H1 (cell line): ENCODE data around the gene RAB34. TPM values are rescaled to one million over a fixed set of nuclear protein-coding genes. Genes with fewer than 3 reads are reported as not detected.

Source experiments
- CTCF ChIA-PET: fragments of 300-600 bp; sonication (Branson Sonifier 250); formaldehyde crosslinking; loops from one replicate; lab custom pipeline; 2021; ENCODE audit not compliant: partially characterized antibody; lab: Charles Lee
- POLR2A ChIA-PET: fragments of 300-600 bp; sonication (Branson Sonifier 250); formaldehyde crosslinking; loops from one replicate; lab custom pipeline; 2021; ENCODE audit warnings: inconsistent platforms; ENCODE audit not compliant: partially characterized antibody; lab: Charles Lee
- DNase-seq, 2 experiments: peaks; one replicate each; pipeline versions ENCODE4 v3.0.0 to v3.0.0-alpha.2; 2010 to 2022; ENCODE audit warnings: low spot score in 2 of 2, low read depth in 1 of 2, mixed read lengths in 1 of 2
- FAIRE-seq: peaks from 2 replicates; lab custom pipeline; 2011; peaks lifted over from hg19 to GRCh38; lab: Jason Lieb, UNC
- H2AFZ ChIP-seq: 2 replicates; pipeline ENCODE4 v1.8.1; 2012; ENCODE audit warnings: low read length, inconsistent platforms
- H2AK5ac ChIP-seq: 2 replicates; pipeline ENCODE4 v1.6.1; 2013; ENCODE audit warnings: low read depth, low read length
- H2BK120ac ChIP-seq: replicated peaks from 2 replicates; pipeline ENCODE3; 2013; ENCODE audit warnings: low read depth, low read length, inconsistent platforms
- H2BK12ac ChIP-seq: 2 replicates; pipeline ENCODE4 v1.6.1; 2013; ENCODE audit warnings: low read depth, low read length
- H2BK15ac ChIP-seq: 2 replicates; pipeline ENCODE4 v1.6.1; 2013; ENCODE audit warnings: low read length
- H2BK20ac ChIP-seq: 2 replicates; pipeline ENCODE4 v1.6.1; 2013; ENCODE audit warnings: low read length
- H2BK5ac ChIP-seq: 2 replicates; pipeline ENCODE4 v1.6.1; 2013; ENCODE audit warnings: low read depth, low read length
- H3K14ac ChIP-seq: 2 replicates; pipeline ENCODE4 v1.6.1; 2013; ENCODE audit warnings: inconsistent platforms; ENCODE audit not compliant: insufficient read length
- H3K18ac ChIP-seq: 2 replicates; pipeline ENCODE4 v1.6.1; 2013; ENCODE audit warnings: low read length; ENCODE audit errors: extremely low read depth
- H3K23ac ChIP-seq: 2 replicates; pipeline ENCODE4 v1.6.1; 2013; ENCODE audit warnings: inconsistent platforms; ENCODE audit not compliant: insufficient read length
- H3K23me2 ChIP-seq: 2 replicates; pipeline ENCODE4 v1.6.1; 2013; ENCODE audit warnings: low read depth, low read length
- H3K27ac ChIP-seq: 2 replicates; pipeline ENCODE4 v1.6.1; 2011; ENCODE audit warnings: low read depth, low read length, inconsistent platforms
- H3K27me3 ChIP-seq, 4 experiments: replicated peaks in 1 of 4; 1 replicate in 1 of 4; 2 replicates in 3 of 4; pipeline versions ENCODE4 v1.6.1 to v1.8.1; 2011 to 2013; ENCODE audit warnings: low read length in 3 of 4, mild to moderate bottlenecking in 3 of 4, inconsistent platforms in 2 of 4, mixed read lengths in 2 of 4, moderate library complexity in 1 of 4; ENCODE audit not compliant: control insufficient read depth in 3 of 4, insufficient read depth in 3 of 4; ENCODE audit errors: extremely low read depth in 1 of 4
- H3K36me3 ChIP-seq, 4 experiments: 2 replicates each; pipeline versions ENCODE4 v1.6.1 to v1.8.1; 2011 to 2013; ENCODE audit warnings: mild to moderate bottlenecking in 4 of 4, low read length in 3 of 4, moderate library complexity in 2 of 4, control low read depth in 1 of 4, inconsistent platforms in 1 of 4; ENCODE audit not compliant: insufficient read depth in 4 of 4, control insufficient read depth in 2 of 4
- H3K4ac ChIP-seq: replicated peaks from 2 replicates; pipeline ENCODE3; 2013; ENCODE audit warnings: low read length, low read depth, mixed read lengths, inconsistent platforms; ENCODE audit not compliant: insufficient read length
- H3K4me1 ChIP-seq, 4 experiments: replicated peaks in 1 of 4; 1 replicate in 1 of 4; 2 replicates in 3 of 4; pipeline versions ENCODE4 v1.6.1 to v1.8.1; 2011 to 2013; ENCODE audit warnings: low read length in 3 of 4, inconsistent platforms in 2 of 4, mixed read lengths in 1 of 4; ENCODE audit not compliant: insufficient read depth in 4 of 4, control insufficient read depth in 3 of 4
- H3K4me2 ChIP-seq, 2 experiments: 2 replicates each; pipeline versions ENCODE4 v1.6.1 to v1.8.1; 2011 to 2013; ENCODE audit warnings: low read depth in 2 of 2, low read length in 2 of 2, control low read depth in 1 of 2, inconsistent platforms in 1 of 2, mild to moderate bottlenecking in 1 of 2; ENCODE audit not compliant: insufficient read depth in 1 of 2
- H3K4me3 ChIP-seq, 4 experiments: fragments of 200-600, 300-600 bp in 1 of 4; sonication (generic), shearing (Covaris generic), sonication (Bioruptor Twin) in 1 of 4; 2 replicates each; pipeline versions ENCODE4 v1.5.1 to v1.8.1; 2011 to 2016; ENCODE audit warnings: low read length in 4 of 4, low read depth in 3 of 4, control low read depth in 2 of 4, inconsistent platforms in 2 of 4, mild to moderate bottlenecking in 2 of 4, mixed read lengths in 1 of 4, moderate library complexity in 1 of 4; ENCODE audit not compliant: insufficient read depth in 2 of 4; ENCODE audit errors: extremely low read depth in 1 of 4
- H3K56ac ChIP-seq: replicated peaks from 2 replicates; pipeline ENCODE3; 2013; ENCODE audit warnings: low read depth, mild to moderate bottlenecking, mixed read lengths, low read length, inconsistent platforms; ENCODE audit not compliant: insufficient read length
- H3K79me1 ChIP-seq: 2 replicates; pipeline ENCODE4 v1.6.1; 2013; ENCODE audit warnings: low read depth, low read length, control low read depth
- H3K79me2 ChIP-seq, 2 experiments: 2 replicates each; pipeline versions ENCODE4 v1.6.1 to v1.8.1; 2012 to 2013; ENCODE audit warnings: low read length in 2 of 2, mild to moderate bottlenecking in 2 of 2, inconsistent platforms in 1 of 2; ENCODE audit not compliant: insufficient read depth in 2 of 2, control insufficient read depth in 1 of 2
- H3K9ac ChIP-seq, 4 experiments: replicated peaks in 1 of 4; 1 replicate in 1 of 4; 2 replicates in 3 of 4; pipeline versions ENCODE4 v1.6.1 to v1.8.1; 2011 to 2013; ENCODE audit warnings: low read depth in 3 of 4, low read length in 3 of 4, control low read depth in 2 of 4, mild to moderate bottlenecking in 2 of 4, moderate library complexity in 2 of 4, inconsistent platforms in 1 of 4; ENCODE audit errors: extremely low read depth in 1 of 4
- H3K9me3 ChIP-seq, 2 experiments: 2 replicates each; pipeline versions ENCODE4 v1.6.1 to v1.8.1; 2012 to 2013; ENCODE audit warnings: mild to moderate bottlenecking in 2 of 2, moderate library complexity in 2 of 2, control low read depth in 1 of 2, inconsistent platforms in 1 of 2, low read depth in 1 of 2, low read length in 1 of 2, mixed read lengths in 1 of 2; ENCODE audit not compliant: insufficient read depth in 2 of 2
- H4K20me1 ChIP-seq, 2 experiments: replicated peaks in 1 of 2; 2 replicates each; pipeline versions ENCODE3 to v1.8.1; 2011 to 2013; ENCODE audit warnings: inconsistent platforms in 2 of 2, low read length in 2 of 2, mild to moderate bottlenecking in 1 of 2; ENCODE audit not compliant: insufficient read depth in 2 of 2, control insufficient read depth in 1 of 2
- H4K5ac ChIP-seq: 2 replicates; pipeline ENCODE4 v1.6.1; 2013; ENCODE audit warnings: low read length, low read depth, mixed read lengths, inconsistent platforms; ENCODE audit not compliant: insufficient read length
- H4K8ac ChIP-seq: 2 replicates; pipeline ENCODE4 v1.8.0; 2013; ENCODE audit warnings: mild to moderate bottlenecking, moderate library complexity, low read length, inconsistent platforms; ENCODE audit not compliant: insufficient read depth; ENCODE audit errors: extremely low read depth
- H4K91ac ChIP-seq: replicated peaks from 2 replicates; pipeline ENCODE3; 2013; ENCODE audit warnings: low read length, mixed read lengths, inconsistent platforms; ENCODE audit not compliant: insufficient read length
- CBX8 ChIP-seq: fragments of 300-800, 300-1000 bp; sonication (generic); IDR thresholded peaks from 2 replicates; pipeline ENCODE4 v1.7.1; 2016; ENCODE audit warnings: low read depth, low read length, borderline replicate concordance
- CTBP2 ChIP-seq: IDR thresholded peaks from 2 replicates; pipeline ENCODE4 v1.7.0; 2011; ENCODE audit warnings: borderline replicate concordance, mild to moderate bottlenecking, moderate library complexity, mixed read lengths, low read length; ENCODE audit not compliant: insufficient read depth, insufficient read length
- FOSL1 ChIP-seq: IDR thresholded peaks from 2 replicates; pipeline ENCODE4 v1.6.1; 2011; ENCODE audit warnings: mild to moderate bottlenecking, low read depth, low read length, moderate library complexity; ENCODE audit not compliant: insufficient read depth
- HDAC6 ChIP-seq: IDR thresholded peaks from one replicate; pipeline ENCODE4 v1.7.1; 2012; ENCODE audit warnings: low read depth, mild to moderate bottlenecking, inconsistent platforms, low read length, moderate library complexity
- MAFK ChIP-seq: IDR thresholded peaks from 2 replicates; pipeline ENCODE4 v1.6.1; 2012; ENCODE audit warnings: low read depth, mild to moderate bottlenecking, improper control_type of control experiment, low read length
- MAX ChIP-seq: IDR thresholded peaks from 2 replicates; pipeline ENCODE4 v1.6.1; 2012; ENCODE audit warnings: inconsistent platforms
- PHF8 ChIP-seq: fragments of 200-600 bp; sonication (generic); conservative IDR thresholded peaks from 2 replicates; pipeline ENCODE4 v1.7.1; 2012; ENCODE audit warnings: low read depth, mild to moderate bottlenecking, inconsistent platforms, low read length, moderate library complexity
- RAD21 ChIP-seq, 2 experiments: IDR thresholded peaks in 1 of 2; conservative IDR thresholded peaks in 1 of 2; 2 replicates each; pipeline ENCODE4 v1.6.1; 2011; ENCODE audit warnings: low read depth in 2 of 2, low read length in 2 of 2, improper control_type of control experiment in 1 of 2, inconsistent platforms in 1 of 2, mild to moderate bottlenecking in 1 of 2, moderate library complexity in 1 of 2
- SP1 ChIP-seq: IDR thresholded peaks from 2 replicates; pipeline ENCODE4 v1.6.1; 2011; ENCODE audit warnings: low read depth, low read length
- SUZ12 ChIP-seq: fragments of 200-600 bp; sonication (generic); IDR thresholded peaks from 2 replicates; pipeline ENCODE4 v1.6.1; 2012; ENCODE audit warnings: mild to moderate bottlenecking, inconsistent platforms, low read length, moderate library complexity, mixed read lengths
- TBP ChIP-seq: IDR thresholded peaks from 2 replicates; pipeline ENCODE4 v1.6.1; 2011; ENCODE audit warnings: low read depth, low read length, improper control_type of control experiment
- TEAD4 ChIP-seq: IDR thresholded peaks from 2 replicates; pipeline ENCODE4 v1.6.1; 2012; ENCODE audit warnings: low read depth, low read length, inconsistent platforms, mixed read lengths
- WGBS, 2 experiments: shearing (Covaris generic) in 1 of 2; methylation state at CpG; one replicate each; pipeline versions ENCODE4 v1.1.6 to v1.1.7; 2013 to 2015; ENCODE audit warnings: low lambda C conversion rate in 2 of 2, mixed read lengths in 2 of 2, inconsistent platforms in 1 of 2, low coverage in 1 of 2, missing lambda C conversion rate in 1 of 2; ENCODE audit not compliant: insufficient replicate concordance in 2 of 2, insufficient coverage in 1 of 2, insufficient read length in 1 of 2; ENCODE audit errors: extremely low coverage in 1 of 2, missing lambda C conversion rate in 1 of 2; 5-methylcytosine and 5-hydroxymethylcytosine counted together
- polyA plus RNA-seq, 7 experiments: library from polyadenylated mRNA; depleted of rRNA in 3 of 7; stranded (reverse) in 5 of 7; unstranded in 2 of 7; fragments of >200 nt in 5 of 7; fragments of 200-250 nt in 2 of 7; gene quantifications; 1 replicate in 5 of 7; 2 replicates in 1 of 7; 4 replicates in 1 of 7; pipeline versions ENCODE4 v1.2.1 to v1.2.3, GENCODE V29; 2011 to 2013; ENCODE audit warnings: missing spikeins in 2 of 7, mixed read lengths in 2 of 7
- total RNA-seq: library from RNA; stranded (reverse); fragmentation: NEBNext Ultra II Directional; extraction: Animal tissue kit (Norgen Biotek cat#: 25700); gene quantifications from 2 replicates; pipeline ENCODE4 v1.2.1, GENCODE V29; 2021

Gene RAB34
- total and polyA plus RNA-seq, 2 of the 8 experiments (the other 6 are each of a cell fraction or from before 2014, with no cell fraction given) = 237 to 305 TPM

GRCh38 chr17:28707339-28707720, 10.3 kb downstream of the RAB34 start:
- no peak for FAIRE-seq
- no peaks in the 10 kb centered on the region for H3K27me3 ChIP-seq
- WGBS, 2 experiments = 94% methylated on average over 2 of the region's 2 CpGs; no CpG with 5 or more reads in 1 of the 2 experiments
- CTCF ChIA-PET = interaction anchor here (0.9 to 1.3 kb wide), 4 partner anchors 9 to 67 kb away, joined by 3 to 4 read pairs (median 3); no protein-coding TSS in a partner anchor
- no peak overlapping the region for H4K91ac ChIP-seq
- H3K18ac ChIP-seq = no peak overlapping the region
- H3K23me2 ChIP-seq = peaks cover 13% of the 10 kb centered on the region
- no peak overlapping the region for H2BK5ac ChIP-seq
- H3K9ac ChIP-seq = no peak overlapping the region
- no peak overlapping the region for H3K4ac ChIP-seq
- H3K23ac ChIP-seq = no peak overlapping the region
- H4K20me1 ChIP-seq = peaks cover 8 to 10% of the 10 kb centered on the region in 2 experiments
- H3K79me1 ChIP-seq = peaks cover 3% of the 10 kb centered on the region; the same call in 1 of the 2 replicates
- H3K14ac ChIP-seq = no peak overlapping the region
- no peak overlapping the region for H2AK5ac ChIP-seq
- DNase-seq = no peak
- no peak overlapping the region for H2AFZ ChIP-seq
- H2BK20ac ChIP-seq = no peak overlapping the region
- no peaks in the 10 kb centered on the region for H3K9me3 ChIP-seq
- TF ChIP-seq PHF8 = no peak
- no peak for TF ChIP-seq CBX8
- no peak for TF ChIP-seq TBP
- no peak for TF ChIP-seq SUZ12
- TF ChIP-seq TEAD4 = no peak
- TF ChIP-seq RAD21 (IDR thresholded peaks at IDR 0.05 in 1 of 2, conservative IDR thresholded peaks at IDR 0.05 in 1 of 2; ENCODE audit: low read depth in 2 of 2, low read length in 2 of 2) = no peak
- no peak for TF ChIP-seq FOSL1
- no peak for TF ChIP-seq HDAC6
- TF ChIP-seq CTBP2 = no peak
- no peak for TF ChIP-seq MAFK
- no peak for TF ChIP-seq SP1
- TF ChIP-seq MAX = no peak
- H2BK15ac ChIP-seq = 0 out of 2 replicates have a peak overlapping the region, but pooled peaks have one; percentile 23
- peaks cover 3 to 13% (median 7%) of the 10 kb centered on the region in 4 experiments; a peak in 6 of 8 replicates for H3K36me3 ChIP-seq
- POLR2A ChIA-PET = interaction anchor here (0.8 to 10.1 kb wide), 15 partner anchors 9 to 228 kb away, joined by 3 to 258 read pairs (median 4); partner anchors contain the start of genes BLTP2, NEK8, RPL23A and SDF2
- H3K79me2 ChIP-seq = peaks cover 0 to 15% of the 10 kb centered on the region in 2 experiments; a peak in 2 of 4 replicates
- H3K27ac ChIP-seq = no peak overlapping the region
- H3K4me1 ChIP-seq = peaks cover under 1 to 10% (median 6%) of the 10 kb centered on the region in 4 experiments; a peak in 6 of 7 replicates
- H4K8ac ChIP-seq = no peak overlapping the region
- H4K5ac ChIP-seq = no peak overlapping the region
- H2BK120ac ChIP-seq = no peak overlapping the region
- 0 out of 4 replicates have a peak overlapping the region, but pooled peaks of 1 of the 2 experiments have one; percentile 0 for H3K4me2 ChIP-seq
- no peak overlapping the region for H3K56ac ChIP-seq
- no peak overlapping the region for H3K4me3 ChIP-seq
- no peak overlapping the region for H2BK12ac ChIP-seq
